OCI-LY1 (cell line): ENCODE data around the gene MZB1.

ENCODE experiments used
- CTCF ChIP-seq: fragments of 200-600 bp; sonication (generic), shearing (Covaris generic); IDR thresholded peaks from 2 replicates; pipeline ENCODE4 v1.5.1; 2017; ENCODE audit warnings: mild to moderate bottlenecking, antibody characterized with exemption, low read length, moderate library complexity, mixed read lengths
- EZH2 ChIP-seq: fragments of 200-600 bp; sonication (generic), shearing (Covaris generic); IDR thresholded peaks from 2 replicates; pipeline ENCODE4 v1.8.0; 2017; ENCODE audit warnings: borderline replicate concordance, mixed run types, mild to moderate bottlenecking, antibody characterized with exemption, low read length, moderate library complexity, mixed read lengths

DNA sequence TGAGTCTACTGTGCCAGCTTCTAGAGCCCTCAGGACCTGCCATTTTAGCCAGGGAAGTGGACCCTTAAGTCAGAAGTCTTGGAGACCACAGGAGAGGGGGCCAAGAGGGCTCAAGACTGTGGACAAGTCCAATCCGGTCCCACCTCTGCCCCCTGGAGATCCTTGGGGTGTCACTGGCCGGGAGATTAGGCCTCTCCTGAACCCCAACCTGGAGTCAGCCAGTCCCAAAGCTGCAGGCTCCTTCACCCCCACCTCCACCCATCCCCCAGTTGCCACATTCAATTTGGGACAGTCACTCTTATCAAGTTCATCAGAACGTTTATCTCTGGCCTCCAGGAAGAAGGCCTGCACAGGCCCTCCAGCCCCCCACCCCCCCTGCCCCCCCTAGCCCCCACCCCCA, 6.9 kb downstream of the MZB1 start:
- TF ChIP-seq CTCF (no peak), EZH2 (no peak)
